SK-N-SH (cell line): ENCODE measurements around the gene RANBP2.
"Not testable (repeated sequence)": the region's sequence is repeated elsewhere in the genome, so short reads cannot be mapped to it uniquely, and the experiment has no call there.

Experiments
- CHD2 ChIP-seq: fragments of 150-350 bp; IDR thresholded peaks from 2 replicates; pipeline ENCODE4 v1.6.1; 2018; ENCODE audit warnings: low read length; ENCODE audit not compliant: partially characterized antibody
- EP300 ChIP-seq, 2 experiments: IDR thresholded peaks; 2 replicates each; pipeline versions ENCODE4 v1.4.0 to v1.6.1; 2012; ENCODE audit warnings: borderline replicate concordance in 1 of 2, low read depth in 1 of 2, low read length in 1 of 2
- EZH2phosphoT487 ChIP-seq: fragments of 200-600 bp; sonication (generic); IDR thresholded peaks from 2 replicates; pipeline ENCODE4 v1.6.1; 2017; ENCODE audit warnings: low read depth, mixed run types, mild to moderate bottlenecking, antibody characterized with exemption, moderate library complexity, borderline replicate concordance
- FOXM1 ChIP-seq: IDR thresholded peaks from 2 replicates; pipeline ENCODE4 v1.4.0; 2012; ENCODE audit warnings: low read depth, mild to moderate bottlenecking
- POLR2AphosphoS5 ChIP-seq: IDR thresholded peaks from 2 replicates; pipeline ENCODE4 v1.6.1; 2012; ENCODE audit warnings: low read depth, low read length
- RAD21 ChIP-seq: IDR thresholded peaks from 2 replicates; pipeline ENCODE4 v1.6.1; 2012; ENCODE audit warnings: mild to moderate bottlenecking, low read length
- TAF1 ChIP-seq: IDR thresholded peaks from 2 replicates; pipeline ENCODE4 v1.6.1; 2012; ENCODE audit warnings: low read depth, mild to moderate bottlenecking, low read length, moderate library complexity, borderline replicate concordance
- TF ChIP-seq, protein P1 (sequence below): fragments of 150-350 bp; IDR thresholded peaks from 2 replicates; pipeline ENCODE4 v1.6.1; 2016; ENCODE audit warnings: mild to moderate bottlenecking, low read depth, low read length
- TF ChIP-seq, protein P2 (sequence below): fragments of 200-600 bp; sonication (generic); IDR thresholded peaks from 2 replicates; pipeline ENCODE4 v1.6.1; 2017; ENCODE audit warnings: antibody characterized with exemption, mild to moderate bottlenecking, moderate library complexity
- TF ChIP-seq, protein P3 (sequence below): IDR thresholded peaks from 2 replicates; pipeline ENCODE4 v1.6.1; 2012; ENCODE audit warnings: mild to moderate bottlenecking, low read depth, low read length, moderate library complexity

DNA sequence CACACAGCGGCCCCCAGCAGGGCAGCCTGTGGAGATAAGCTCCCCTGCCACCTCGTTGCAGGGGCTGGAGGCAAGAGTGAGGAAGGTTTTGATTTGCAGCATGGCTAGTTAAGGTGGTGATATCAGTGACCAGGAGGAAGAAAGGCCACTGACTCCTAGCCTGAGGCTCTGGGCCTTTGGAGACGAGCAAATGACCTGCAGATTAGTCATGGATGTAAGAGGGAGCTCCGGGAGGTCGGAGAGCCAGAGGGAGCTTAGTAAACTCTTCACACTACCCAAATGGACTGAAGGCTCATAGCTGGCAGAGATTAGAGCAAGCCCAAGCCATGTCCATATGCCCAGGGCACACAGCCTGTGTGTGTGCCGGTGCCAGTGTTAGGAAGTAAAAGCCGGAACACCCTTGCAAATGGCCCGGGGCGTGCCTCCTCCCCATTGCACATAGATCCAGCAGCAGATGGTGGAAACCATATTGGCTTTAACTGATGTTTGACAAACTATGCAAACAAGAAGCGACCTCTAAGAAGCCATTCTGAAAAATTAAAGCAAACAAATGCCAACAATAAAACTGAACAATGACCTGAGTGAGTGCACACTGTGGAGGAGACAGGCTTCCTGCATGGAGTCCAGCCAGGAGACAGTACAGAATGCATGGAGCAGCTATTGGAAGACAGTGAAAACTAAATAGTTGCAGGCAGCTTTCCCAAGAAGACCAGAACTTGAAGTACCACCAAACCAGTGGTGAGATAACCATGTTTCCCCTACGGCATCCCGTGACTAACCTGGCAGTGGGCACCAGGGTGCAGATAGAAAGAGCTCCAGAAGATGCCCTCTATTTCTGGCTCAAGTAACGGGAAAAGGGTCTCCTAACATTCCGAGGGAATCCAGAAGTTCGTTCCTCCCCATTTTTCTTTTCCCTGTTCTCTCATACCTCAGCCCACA, 30.2 kb upstream of the RANBP2 start:
- not testable (repeated sequence) for TF ChIP-seq EP300 (IDR thresholded peaks at IDR 0.05; ENCODE audit: borderline replicate concordance in 1 of 2, low read depth in 1 of 2, low read length in 1 of 2); POLR2AphosphoS5; EZH2phosphoT487; TAF1; FOXM1; CHD2; RAD21
- TF ChIP-seq, protein P1, sequence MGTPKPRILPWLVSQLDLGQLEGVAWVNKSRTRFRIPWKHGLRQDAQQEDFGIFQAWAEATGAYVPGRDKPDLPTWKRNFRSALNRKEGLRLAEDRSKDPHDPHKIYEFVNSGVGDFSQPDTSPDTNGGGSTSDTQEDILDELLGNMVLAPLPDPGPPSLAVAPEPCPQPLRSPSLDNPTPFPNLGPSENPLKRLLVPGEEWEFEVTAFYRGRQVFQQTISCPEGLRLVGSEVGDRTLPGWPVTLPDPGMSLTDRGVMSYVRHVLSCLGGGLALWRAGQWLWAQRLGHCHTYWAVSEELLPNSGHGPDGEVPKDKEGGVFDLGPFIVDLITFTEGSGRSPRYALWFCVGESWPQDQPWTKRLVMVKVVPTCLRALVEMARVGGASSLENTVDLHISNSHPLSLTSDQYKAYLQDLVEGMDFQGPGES, result not testable (repeated sequence)
- TF ChIP-seq, protein P2, sequence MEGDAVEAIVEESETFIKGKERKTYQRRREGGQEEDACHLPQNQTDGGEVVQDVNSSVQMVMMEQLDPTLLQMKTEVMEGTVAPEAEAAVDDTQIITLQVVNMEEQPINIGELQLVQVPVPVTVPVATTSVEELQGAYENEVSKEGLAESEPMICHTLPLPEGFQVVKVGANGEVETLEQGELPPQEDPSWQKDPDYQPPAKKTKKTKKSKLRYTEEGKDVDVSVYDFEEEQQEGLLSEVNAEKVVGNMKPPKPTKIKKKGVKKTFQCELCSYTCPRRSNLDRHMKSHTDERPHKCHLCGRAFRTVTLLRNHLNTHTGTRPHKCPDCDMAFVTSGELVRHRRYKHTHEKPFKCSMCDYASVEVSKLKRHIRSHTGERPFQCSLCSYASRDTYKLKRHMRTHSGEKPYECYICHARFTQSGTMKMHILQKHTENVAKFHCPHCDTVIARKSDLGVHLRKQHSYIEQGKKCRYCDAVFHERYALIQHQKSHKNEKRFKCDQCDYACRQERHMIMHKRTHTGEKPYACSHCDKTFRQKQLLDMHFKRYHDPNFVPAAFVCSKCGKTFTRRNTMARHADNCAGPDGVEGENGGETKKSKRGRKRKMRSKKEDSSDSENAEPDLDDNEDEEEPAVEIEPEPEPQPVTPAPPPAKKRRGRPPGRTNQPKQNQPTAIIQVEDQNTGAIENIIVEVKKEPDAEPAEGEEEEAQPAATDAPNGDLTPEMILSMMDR, result not testable (repeated sequence)
- TF ChIP-seq, protein P3, sequence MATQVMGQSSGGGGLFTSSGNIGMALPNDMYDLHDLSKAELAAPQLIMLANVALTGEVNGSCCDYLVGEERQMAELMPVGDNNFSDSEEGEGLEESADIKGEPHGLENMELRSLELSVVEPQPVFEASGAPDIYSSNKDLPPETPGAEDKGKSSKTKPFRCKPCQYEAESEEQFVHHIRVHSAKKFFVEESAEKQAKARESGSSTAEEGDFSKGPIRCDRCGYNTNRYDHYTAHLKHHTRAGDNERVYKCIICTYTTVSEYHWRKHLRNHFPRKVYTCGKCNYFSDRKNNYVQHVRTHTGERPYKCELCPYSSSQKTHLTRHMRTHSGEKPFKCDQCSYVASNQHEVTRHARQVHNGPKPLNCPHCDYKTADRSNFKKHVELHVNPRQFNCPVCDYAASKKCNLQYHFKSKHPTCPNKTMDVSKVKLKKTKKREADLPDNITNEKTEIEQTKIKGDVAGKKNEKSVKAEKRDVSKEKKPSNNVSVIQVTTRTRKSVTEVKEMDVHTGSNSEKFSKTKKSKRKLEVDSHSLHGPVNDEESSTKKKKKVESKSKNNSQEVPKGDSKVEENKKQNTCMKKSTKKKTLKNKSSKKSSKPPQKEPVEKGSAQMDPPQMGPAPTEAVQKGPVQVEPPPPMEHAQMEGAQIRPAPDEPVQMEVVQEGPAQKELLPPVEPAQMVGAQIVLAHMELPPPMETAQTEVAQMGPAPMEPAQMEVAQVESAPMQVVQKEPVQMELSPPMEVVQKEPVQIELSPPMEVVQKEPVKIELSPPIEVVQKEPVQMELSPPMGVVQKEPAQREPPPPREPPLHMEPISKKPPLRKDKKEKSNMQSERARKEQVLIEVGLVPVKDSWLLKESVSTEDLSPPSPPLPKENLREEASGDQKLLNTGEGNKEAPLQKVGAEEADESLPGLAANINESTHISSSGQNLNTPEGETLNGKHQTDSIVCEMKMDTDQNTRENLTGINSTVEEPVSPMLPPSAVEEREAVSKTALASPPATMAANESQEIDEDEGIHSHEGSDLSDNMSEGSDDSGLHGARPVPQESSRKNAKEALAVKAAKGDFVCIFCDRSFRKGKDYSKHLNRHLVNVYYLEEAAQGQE, result not testable (repeated sequence)
